Fibroblast of skin of back (primary cell): ENCODE measurements around the gene NEDD4L.
"Not testable (repeated sequence)": the region's sequence is repeated elsewhere in the genome, so short reads cannot be mapped to it uniquely, and the experiment has no call there.

Experiments
- DNase-seq: peaks from one replicate; pipeline ENCODE4 v3.0.0-alpha.2; 2013

NEDD4L gene

GRCh38 chr18:58027341-58027740, 16.7 kb upstream of the NEDD4L start:
- no peak for DNase-seq

- no peak for DNase-seq
Observed at GRCh38 chr18:58028109-58028784, 15.8 kb upstream of the NEDD4L start.

GRCh38 chr18:58032233-58032632, 11.8 kb upstream of the NEDD4L start:
- DNase-seq = no peak

- DNase-seq = no peak
Observed at GRCh38 chr18:58033216-58033615, 10.8 kb upstream of the NEDD4L start.

GRCh38 chr18:58034370-58034769, 9.7 kb upstream of the NEDD4L start:
- DNase-seq = no peak

GRCh38 chr18:58037163-58037562, 6.9 kb upstream of the NEDD4L start:
- DNase-seq = no peak

- no peak for DNase-seq
Observed at GRCh38 chr18:58038063-58038462, 6.0 kb upstream of the NEDD4L start.

- DNase-seq = no peak
Observed at GRCh38 chr18:58041633-58042032, 2.4 kb upstream of the NEDD4L start.

- no peak for DNase-seq
Observed at GRCh38 chr18:58042826-58043490, 1.1 kb upstream of the NEDD4L start.

- DNase-seq = peak; percentile 44
Observed at GRCh38 chr18:58044370-58045241, 580 bp downstream of the NEDD4L start.

- DNase-seq = peak; percentile 26
Observed at GRCh38 chr18:58045242-58046092, 1.4 kb downstream of the NEDD4L start.

- DNase-seq = no peak
Observed at GRCh38 chr18:58046093-58046793, 2.2 kb downstream of the NEDD4L start.

GRCh38 chr18:58046794-58047555, 2.9 kb downstream of the NEDD4L start:
- no peak for DNase-seq

- no peak for DNase-seq
Observed at GRCh38 chr18:58047556-58047882, 3.5 kb downstream of the NEDD4L start.

- no peak for DNase-seq
Observed at GRCh38 chr18:58048081-58048642, 4.1 kb downstream of the NEDD4L start.

- DNase-seq = no peak
Observed at GRCh38 chr18:58049000-58049688, 5.1 kb downstream of the NEDD4L start.

GRCh38 chr18:58050963-58051362, 6.9 kb downstream of the NEDD4L start:
- not testable (repeated sequence) for DNase-seq

- peak; percentile 24 for DNase-seq
Observed at GRCh38 chr18:58051765-58052460, 7.9 kb downstream of the NEDD4L start.

- no peak for DNase-seq
Observed at GRCh38 chr18:58052960-58053359, 8.9 kb downstream of the NEDD4L start.
